K562 (cell line): ENCODE data around the gene GNAT1. TPM values are rescaled to one million over a fixed set of nuclear protein-coding genes. Genes with fewer than 3 reads are reported as not detected.

Source experiments
- ATAC-seq: fragments of 200-7000 bp; cut with Tn5 transposase; 3 replicates; pipeline ENCODE4 v1.9.1; 2020; ENCODE audit warnings: moderate library complexity
- BruUV-seq: library from RNA; stranded (reverse); fragments of 400-500 nt; replicated peaks from 2 replicates; lab custom pipeline; 2021; lab: Mats Ljungman, UMichigan
- CTCF ChIA-PET: fragments of 300-600 bp; formaldehyde crosslinking; extraction: SDS; loops from one replicate; lab custom pipeline; 2021; ENCODE audit warnings: low intra/inter-chr PET ratio; lab: Yijun Ruan, JAX
- POLR2A ChIA-PET: fragments of 300-600, 350-650 bp; sonication (Branson Sonifier 250); formaldehyde crosslinking; extraction: SDS; loops from one replicate; lab custom pipeline; 2021; ENCODE audit warnings: antibody characterized with exemption, inconsistent platforms; lab: Yijun Ruan, JAX
- DNase-seq, 4 experiments: peaks; one replicate each; pipeline versions ENCODE4 v3.0.0 to v3.0.0-alpha.2; 2011 to 2018; ENCODE audit warnings: low spot score in 3 of 4, mixed read lengths in 3 of 4; ENCODE audit errors: extremely low read depth in 1 of 4
- FAIRE-seq: peaks from 2 replicates; lab custom pipeline; 2011; peaks lifted over from hg19 to GRCh38; lab: Jason Lieb, UNC
- H2AFZ ChIP-seq: 2 replicates; pipeline ENCODE4 v1.6.0; 2011; ENCODE audit warnings: low read depth, low read length, control low read depth, inconsistent platforms
- H3K27ac ChIP-seq: fragments of 200-600 bp; 3 replicates; pipeline ENCODE4 v1.8.0; 2011; ENCODE audit warnings: low read depth, mild to moderate bottlenecking, control low read depth, inconsistent platforms, low read length, moderate library complexity, mixed read lengths; ENCODE audit errors: extremely low read depth
- H3K27me3 ChIP-seq, 2 experiments: fragments of 300-600 bp in 1 of 2; 2 replicates in 1 of 2; 3 replicates in 1 of 2; pipeline versions ENCODE4 v1.6.0 to v1.8.0; 2011; ENCODE audit warnings: inconsistent platforms in 2 of 2, low read length in 2 of 2, mild to moderate bottlenecking in 1 of 2, mixed read lengths in 1 of 2, moderate library complexity in 1 of 2; ENCODE audit not compliant: control insufficient read depth in 2 of 2, insufficient read depth in 2 of 2
- H3K36me3 ChIP-seq: fragments of 300-600 bp; 3 replicates; pipeline ENCODE4 v1.8.0; 2011; ENCODE audit warnings: mild to moderate bottlenecking, low read length, inconsistent platforms; ENCODE audit not compliant: control insufficient read depth, insufficient read depth
- H3K4me1 ChIP-seq, 2 experiments: fragments of 200-600 bp in 1 of 2; replicated peaks in 1 of 2; 2 replicates in 1 of 2; 3 replicates in 1 of 2; pipeline versions ENCODE4 v1.5.1 to v1.8.0; 2011; ENCODE audit warnings: inconsistent platforms in 2 of 2, low read length in 2 of 2, mild to moderate bottlenecking in 1 of 2, mixed read lengths in 1 of 2, moderate library complexity in 1 of 2; ENCODE audit not compliant: control insufficient read depth in 2 of 2, insufficient read depth in 2 of 2
- H3K4me2 ChIP-seq: 2 replicates; pipeline ENCODE4 v1.6.1; 2011; ENCODE audit warnings: low read length, control low read depth, inconsistent platforms, mixed read lengths; ENCODE audit not compliant: insufficient read depth
- H3K4me3 ChIP-seq: fragments of 200-600 bp; sonication (generic), shearing (Covaris generic); 2 replicates; pipeline ENCODE4 v1.5.1; 2016; ENCODE audit warnings: control low read depth, inconsistent platforms
- H3K79me2 ChIP-seq: fragments of 200-600 bp; 3 replicates; pipeline ENCODE4 v1.8.0; 2011; ENCODE audit warnings: low read length, inconsistent platforms; ENCODE audit not compliant: control insufficient read depth, insufficient read depth
- H3K9ac ChIP-seq, 2 experiments: 2 replicates each; pipeline versions ENCODE4 v1.6.0 to v1.6.1; 2011; ENCODE audit warnings: low read depth in 2 of 2, low read length in 2 of 2, control low read depth in 1 of 2, inconsistent platforms in 1 of 2, mild to moderate bottlenecking in 1 of 2, mixed read lengths in 1 of 2; ENCODE audit not compliant: insufficient read depth in 1 of 2
- H3K9me1 ChIP-seq: one replicate; pipeline ENCODE4 v1.6.0; 2011; ENCODE audit warnings: inconsistent platforms, mild to moderate bottlenecking, low read length, moderate library complexity; ENCODE audit not compliant: control insufficient read depth, insufficient read depth
- H3K9me3 ChIP-seq: replicated peaks from 2 replicates; pipeline ENCODE4 v1.5.1; 2011; ENCODE audit warnings: low read depth, low read length, inconsistent platforms; ENCODE audit not compliant: control insufficient read depth, insufficient read depth
- H4K20me1 ChIP-seq: replicated peaks from 2 replicates; pipeline ENCODE4 v1.6.1; 2011; ENCODE audit warnings: low read length, inconsistent platforms, mixed read lengths; ENCODE audit not compliant: control insufficient read depth, insufficient read depth
- ARNT ChIP-seq, 2 experiments: fragments of 450-650 bp; IDR thresholded peaks; 2 replicates each; pipeline ENCODE4 v1.6.1; 2016; ENCODE audit warnings: mild to moderate bottlenecking in 1 of 2
- ATF2 ChIP-seq: sonication (generic); formaldehyde crosslinking; IDR thresholded peaks from 2 replicates; pipeline ENCODE4 v1.8.1; 2022; ENCODE audit warnings: missing genetic modification reagents
- CTCF ChIP-seq, 3 experiments: IDR thresholded peaks in 2 of 3; conservative IDR thresholded peaks in 1 of 3; 2 replicates each; pipeline ENCODE4 v1.5.1; 2011 to 2012; ENCODE audit warnings: low read length in 3 of 3, mild to moderate bottlenecking in 3 of 3, control low read depth in 2 of 3, improper control_type of control experiment in 1 of 3, inconsistent platforms in 1 of 3, low read depth in 1 of 3, mixed read lengths in 1 of 3, moderate library complexity in 1 of 3; ENCODE audit not compliant: insufficient read depth in 2 of 3
- GABPB1 ChIP-seq: sonication (generic); formaldehyde crosslinking; IDR thresholded peaks from 2 replicates; pipeline ENCODE4 v1.8.0; 2022; ENCODE audit warnings: mild to moderate bottlenecking, missing genetic modification reagents
- RCOR1 ChIP-seq, 2 experiments: IDR thresholded peaks; 2 replicates each; pipeline ENCODE4 v1.6.1; 2012; ENCODE audit warnings: low read depth in 2 of 2, low read length in 2 of 2, borderline replicate concordance in 1 of 2, improper control_type of control experiment in 1 of 2
- SAP30 ChIP-seq: fragments of 200-600 bp; sonication (generic); IDR thresholded peaks from 2 replicates; pipeline ENCODE4 v1.6.1; 2012; ENCODE audit warnings: borderline replicate concordance, low read depth, mild to moderate bottlenecking, moderate library complexity, low read length, control low read depth, inconsistent platforms; ENCODE audit not compliant: insufficient read depth, poor library complexity, severe bottlenecking
- SRSF3 ChIP-seq: fragments of 200-400 bp; formaldehyde crosslinking; IDR thresholded peaks from 2 replicates; pipeline ENCODE4 v1.6.1; 2016; ENCODE audit warnings: mild to moderate bottlenecking, low read length, moderate library complexity; ENCODE audit not compliant: insufficient read depth
- TCF15 ChIP-seq: fragments of 250-450 bp; sonication (Bioruptor Pico); IDR thresholded peaks from 2 replicates; pipeline ENCODE4 v1.8.0; 2022; ENCODE audit warnings: moderate library complexity, mild to moderate bottlenecking, inconsistent platforms
- U2AF1 ChIP-seq: fragments of 200-400 bp; formaldehyde crosslinking; optimal IDR thresholded peaks from 2 replicates; pipeline ENCODE3; 2017; ENCODE audit warnings: mild to moderate bottlenecking, low read depth, low read length, moderate library complexity
- ZNF316 ChIP-seq: fragments of 450-650 bp; IDR thresholded peaks from 2 replicates; pipeline ENCODE4 v1.6.1; 2016
- ZNF354B ChIP-seq: fragments of 250-450 bp; sonication (Bioruptor Pico); IDR thresholded peaks from 2 replicates; pipeline ENCODE4 v1.4.0; 2020
- ZNF584 ChIP-seq: fragments of 200-800 bp; sonication (Bioruptor generic); IDR thresholded peaks from 2 replicates; pipeline ENCODE4 v1.6.1; 2016; ENCODE audit warnings: low read depth, mild to moderate bottlenecking, missing genetic modification characterization, missing compliant biosample characterization
- ZNF699 ChIP-seq: fragments of 250-450 bp; sonication (Bioruptor Pico); IDR thresholded peaks from 2 replicates; pipeline ENCODE4 v1.8.0; 2021; ENCODE audit warnings: mild to moderate bottlenecking, moderate library complexity; ENCODE audit not compliant: insufficient replicate concordance
- ZNF76 ChIP-seq: fragments of 250-450 bp; sonication (Bioruptor Pico); IDR thresholded peaks from 2 replicates; pipeline ENCODE4 v1.4.0; 2020; ENCODE audit warnings: mild to moderate bottlenecking, moderate library complexity, borderline replicate concordance
- WGBS: fragments of 100-300 bp; shearing (Covaris generic); methylation state at CpG from one replicate; pipeline ENCODE4 v1.1.6; 2016; ENCODE audit warnings: low coverage, mixed read lengths; ENCODE audit not compliant: insufficient coverage; ENCODE audit errors: missing lambda C conversion rate; 5-methylcytosine and 5-hydroxymethylcytosine counted together
- in situ Hi-C: fragments of 300-500 bp; cut with MboI; formaldehyde crosslinking; loops from 4 replicates; pipeline ENCODE4 v1.15.0; 2018; ENCODE audit warnings: inconsistent platforms, mixed read lengths
- intact Hi-C: fragments of 100-400 bp; cut with micrococcal nuclease; formaldehyde crosslinking; loops from 2 replicates; pipeline ENCODE4 v1.14.2; 2022
- polyA plus RNA-seq, 8 experiments: library from polyadenylated mRNA; depleted of rRNA in 4 of 8; stranded (reverse) in 5 of 8; unstranded in 3 of 8; fragments of >200 nt; fragmentation: Nextera tagmentation in 2 of 8; fragmentation: Illumina TruSeq in 1 of 8; extraction: Ambion mirVana in 2 of 8; extraction: Trizol in 1 of 8; gene quantifications; 2 replicates each; pipeline versions ENCODE4 v1.2.1 to v1.2.3, GENCODE V29; 2011 to 2014; ENCODE audit warnings: inconsistent platforms in 1 of 8, missing spikeins in 1 of 8
- total RNA-seq, 7 experiments: library from RNA; depleted of rRNA in 6 of 7; stranded (reverse); fragments of >200 nt in 6 of 7; fragmentation: Illumina TruSeq in 2 of 7; extraction: Trizol in 2 of 7; gene quantifications; 2 replicates each; pipeline versions ENCODE4 v1.2.1 to v1.2.3, GENCODE V29; 2011 to 2021; ENCODE audit warnings: low replicate concordance in 1 of 7
- TF ChIP-seq, protein P1 (sequence below): fragments of 450-650 bp; IDR thresholded peaks from 2 replicates; pipeline ENCODE4 v1.6.1; 2016; ENCODE audit warnings: borderline replicate concordance

The GNAT1 gene
- total and polyA plus RNA-seq, 9 of the 15 experiments (the other 6 are each of a cell fraction or from before 2014, with no cell fraction given), result not detected

DNA sequence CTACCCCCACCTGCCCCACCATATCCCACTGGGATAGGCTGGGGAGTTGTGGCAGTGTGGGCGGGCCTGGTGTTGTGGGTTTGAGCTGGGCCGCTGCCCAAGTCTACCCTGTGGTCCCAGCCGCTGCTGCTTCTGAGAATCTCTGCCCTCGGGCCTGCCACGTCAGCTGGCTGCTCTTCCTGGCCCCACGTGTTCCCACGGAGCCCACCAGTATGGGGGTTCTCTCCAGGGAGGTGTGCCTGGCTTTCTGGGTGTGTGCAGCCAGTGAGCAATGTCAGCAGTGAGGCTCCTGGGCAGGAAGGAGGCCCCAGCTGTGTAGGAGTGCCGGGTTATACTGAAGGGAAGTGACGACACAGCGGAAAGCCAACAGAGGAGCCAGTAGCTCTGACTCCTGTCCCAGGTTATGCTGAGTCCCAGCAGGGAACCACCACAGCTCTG is 55.1 kb downstream of the GNAT1 start:
- peaks cover 40 to 48% of the 10 kb centered on the region in 2 experiments for H3K4me1 ChIP-seq
- DNase-seq, result peak; percentile 41 to 85 (median 58)
- ChIA-PET CTCF (interaction anchor here (0.7 to 2.7 kb wide), 3 partner anchors 19 to 54 kb away, joined by 3 to 26 read pairs (median 9); no protein-coding TSS in a partner anchor), POLR2A (interaction anchor here (0.6 to 2.1 kb wide), 7 partner anchors 10 to 53 kb away, joined by 3 to 8 read pairs (median 4); partner anchors contain the start of gene GNAI2)
- H2AFZ ChIP-seq, result peak overlapping the region; percentile 75
- H3K9ac ChIP-seq, result peak overlapping the region; percentile 69 to 95; a peak in 3 of 4 replicates
- intact Hi-C loops, result loop anchor here (1.0 kb wide), 1 partner anchor 19 kb away; no protein-coding TSS in a partner anchor
- peak overlapping the region; percentile 32 for H3K4me3 ChIP-seq
- peak; percentile 86 for FAIRE-seq
- peak overlapping the region; percentile 85 for H3K27ac ChIP-seq
- H3K4me2 ChIP-seq, result peak overlapping the region; percentile 78
- no TSS peak for BruUV-seq
- in situ Hi-C loops, result no loop called here
- H3K27me3 ChIP-seq, result no peaks in the 10 kb centered on the region
- peak; percentile 86 for ATAC-seq
- peaks cover 2% of the 10 kb centered on the region; the same call in 1 of the 3 replicates for H3K36me3 ChIP-seq
- H3K9me1 ChIP-seq, result no peaks in the 10 kb centered on the region
- H3K79me2 ChIP-seq, result peaks cover 29% of the 10 kb centered on the region
- H4K20me1 ChIP-seq, result no peaks in the 10 kb centered on the region
- H3K9me3 ChIP-seq, result no peaks in the 10 kb centered on the region
- 7% methylated on average over 7 of the region's 10 CpGs for WGBS
- peak; percentile 76; the same call in 1 of the 2 replicates for TF ChIP-seq GABPB1 (CRISPR knock-in tag)
- TF ChIP-seq U2AF1, result no peak
- TF ChIP-seq TCF15 (CRISPR knock-in tag), result no peak
- peak in 1 of 3 experiments; percentile 14; a peak in 1 of 6 replicates for TF ChIP-seq CTCF (IDR thresholded peaks at IDR 0.05 in 2 of 3, conservative IDR thresholded peaks at IDR 0.05 in 1 of 3; ENCODE audit: insufficient read depth in 2 of 3, low read depth in 1 of 3, low read length in 3 of 3)
- no peak for TF ChIP-seq ATF2 (CRISPR knock-in tag)
- TF ChIP-seq SAP30, result peak; percentile 66
- no peak for TF ChIP-seq SRSF3
- no peak for TF ChIP-seq ZNF354B (CRISPR knock-in tag)
- no peak for TF ChIP-seq ZNF699
- TF ChIP-seq, protein P1, sequence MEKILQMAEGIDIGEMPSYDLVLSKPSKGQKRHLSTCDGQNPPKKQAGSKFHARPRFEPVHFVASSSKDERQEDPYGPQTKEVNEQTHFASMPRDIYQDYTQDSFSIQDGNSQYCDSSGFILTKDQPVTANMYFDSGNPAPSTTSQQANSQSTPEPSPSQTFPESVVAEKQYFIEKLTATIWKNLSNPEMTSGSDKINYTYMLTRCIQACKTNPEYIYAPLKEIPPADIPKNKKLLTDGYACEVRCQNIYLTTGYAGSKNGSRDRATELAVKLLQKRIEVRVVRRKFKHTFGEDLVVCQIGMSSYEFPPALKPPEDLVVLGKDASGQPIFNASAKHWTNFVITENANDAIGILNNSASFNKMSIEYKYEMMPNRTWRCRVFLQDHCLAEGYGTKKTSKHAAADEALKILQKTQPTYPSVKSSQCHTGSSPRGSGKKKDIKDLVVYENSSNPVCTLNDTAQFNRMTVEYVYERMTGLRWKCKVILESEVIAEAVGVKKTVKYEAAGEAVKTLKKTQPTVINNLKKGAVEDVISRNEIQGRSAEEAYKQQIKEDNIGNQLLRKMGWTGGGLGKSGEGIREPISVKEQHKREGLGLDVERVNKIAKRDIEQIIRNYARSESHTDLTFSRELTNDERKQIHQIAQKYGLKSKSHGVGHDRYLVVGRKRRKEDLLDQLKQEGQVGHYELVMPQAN, result 0 out of 2 replicates have a peak, but pooled peaks have one; percentile 31
- peak in 1 of 2 experiments; percentile 24; a peak in 1 of 4 replicates for TF ChIP-seq RCOR1 (IDR thresholded peaks at IDR 0.05; ENCODE audit: borderline replicate concordance in 1 of 2, low read depth in 2 of 2, low read length in 2 of 2)
- TF ChIP-seq ZNF76 (CRISPR knock-in tag), result no peak
- TF ChIP-seq ZNF584 (CRISPR knock-in tag), result no peak
- TF ChIP-seq ARNT (IDR thresholded peaks at IDR 0.05), result no peak
- peak; percentile 60 for TF ChIP-seq ZNF316
